ENCODE results near the gene SNTG2. TPM values are rescaled to one million over a fixed set of nuclear protein-coding genes. Genes with fewer than 3 reads are reported as not detected.

SNTG2 gene
- total and polyA plus RNA-seq, 2 donors (not counting 3 experiments of a cell fraction or from before 2014, with no cell fraction given): not detected

- no peak overlapping the region for H3K4me3 ChIP-seq (replicated peaks in 1 of 3; ENCODE audit: insufficient read depth in 1 of 3, low read depth in 1 of 3, low read length in 3 of 3)
- H3K79me2 ChIP-seq (ENCODE audit: control insufficient read depth, insufficient read depth, low read length): no peaks in the 10 kb centered on the region
- CTCF ChIA-PET: no interaction called here
- no peaks in the 10 kb centered on the region for H4K20me1 ChIP-seq (replicated peaks; ENCODE audit: control insufficient read depth, extremely low read depth, insufficient read depth, low read length)
- H3K9ac ChIP-seq (replicated peaks; ENCODE audit: extremely low read depth, insufficient read depth, low read length): no peak overlapping the region
- no peaks in the 10 kb centered on the region for H3K4me1 ChIP-seq (ENCODE audit: control insufficient read depth, extremely low read depth, insufficient read depth, low read length)
- dilution Hi-C loops (cut with MboI; ENCODE audit: extremely low pct_ligation_motif_present, low sequenced_read_pairs): no loop called here
- H3K4me2 ChIP-seq (ENCODE audit: insufficient read depth, low read length): no peak overlapping the region
- H3K9me3 ChIP-seq (replicated peaks; ENCODE audit: control insufficient read depth, insufficient read depth, low read length): peaks cover 5% of the 10 kb centered on the region
- intact Hi-C loops (cut with micrococcal nuclease): no loop called here
- TF ChIP-seq POLR2AphosphoS5 (IDR thresholded peaks at IDR 0.05; ENCODE audit: insufficient read depth, low read depth, low read length): no peak
- TF ChIP-seq CTCF (IDR thresholded peaks at IDR 0.05; ENCODE audit: extremely low read depth in 1 of 2, insufficient read depth in 1 of 2, low read depth in 1 of 2, low read length in 2 of 2): no peak
- TF ChIP-seq EZH2 (IDR thresholded peaks at IDR 0.05; ENCODE audit: borderline replicate concordance, low read depth, low read length, severe bottlenecking): no peak
- TF ChIP-seq POLR2A (IDR thresholded peaks at IDR 0.05; ENCODE audit: low read depth, low read length): no peak
- no peak for TF ChIP-seq JUN (IDR thresholded peaks at IDR 0.05; ENCODE audit: borderline replicate concordance, insufficient read depth, insufficient read length, low read depth)
- no peak for TF ChIP-seq GATA2 (IDR thresholded peaks at IDR 0.05; ENCODE audit: insufficient read depth, insufficient read length, low read depth, low read length)
- TF ChIP-seq MYC (IDR thresholded peaks at IDR 0.05; ENCODE audit: low read depth, low read length): no peak
- no peak for TF ChIP-seq FOS (IDR thresholded peaks at IDR 0.05; ENCODE audit: borderline replicate concordance, insufficient read depth, low read length)
- no peak for TF ChIP-seq MAX (IDR thresholded peaks at IDR 0.05; ENCODE audit: insufficient read depth, insufficient read length)
- no peak overlapping the region for H3K27ac ChIP-seq (ENCODE audit: insufficient read depth, low read depth, low read length)
- no peaks in the 10 kb centered on the region for H3K9me1 ChIP-seq (replicated peaks; ENCODE audit: control insufficient read depth, extremely low read depth, insufficient read depth, low read length)
- POLR2A ChIA-PET: no interaction called here
- H2AFZ ChIP-seq (ENCODE audit: low read depth, low read length): no peak overlapping the region
- H3K36me3 ChIP-seq (ENCODE audit: control insufficient read depth in 2 of 2, extremely low read depth in 1 of 2, insufficient read depth in 2 of 2, low read length in 2 of 2): no peaks in the 10 kb centered on the region
- no TSS peak for BruUV-seq (replicated peaks)
- FAIRE-seq: no peak
- no peaks in the 10 kb centered on the region for H3K27me3 ChIP-seq (ENCODE audit: control insufficient read depth in 2 of 2, insufficient read depth in 2 of 2, low read length in 2 of 2)
- DNase-seq (ENCODE audit: low read depth, low spot score): no peak
These were observed 175.2 kb downstream of the SNTG2 start for GRCh38 chr2:1125633-1126370.
